GM04504 (cell line): ENCODE data around the gene OAS1.

Experiments used
- DNase-seq: peaks from one replicate; pipeline ENCODE4 v3.0.0-alpha.2; 2012; ENCODE audit warnings: low read depth

Gene OAS1

GRCh38 chr12:112906712-112907414 lies at the start of gene OAS1:
TSS of gene OAS1 (plus strand) at chr12:112906962. CDS start at chr12:112907040, 78 bp downstream.
- DNase-seq: no peak

DNA sequence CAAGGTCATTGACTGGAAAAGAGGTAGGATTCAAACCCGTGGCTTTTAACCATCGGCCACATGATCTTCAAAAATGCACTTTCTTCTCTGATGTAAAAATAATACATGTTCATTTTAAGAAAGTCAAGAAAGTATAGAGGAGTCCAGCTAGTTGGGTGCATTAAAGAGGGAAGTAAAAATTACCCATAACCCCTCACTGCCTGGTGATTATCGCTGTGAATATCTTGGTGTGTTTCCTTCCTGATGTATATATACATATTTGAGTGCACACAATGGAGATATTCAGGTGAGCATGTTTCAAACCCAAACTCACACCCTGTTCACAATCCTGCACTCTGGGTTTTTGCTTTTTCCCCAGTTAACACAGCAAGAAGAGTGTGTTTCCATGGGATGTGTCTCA lies 47.5 kb upstream of the OAS1 start:
- DNase-seq: no peak

DNA sequence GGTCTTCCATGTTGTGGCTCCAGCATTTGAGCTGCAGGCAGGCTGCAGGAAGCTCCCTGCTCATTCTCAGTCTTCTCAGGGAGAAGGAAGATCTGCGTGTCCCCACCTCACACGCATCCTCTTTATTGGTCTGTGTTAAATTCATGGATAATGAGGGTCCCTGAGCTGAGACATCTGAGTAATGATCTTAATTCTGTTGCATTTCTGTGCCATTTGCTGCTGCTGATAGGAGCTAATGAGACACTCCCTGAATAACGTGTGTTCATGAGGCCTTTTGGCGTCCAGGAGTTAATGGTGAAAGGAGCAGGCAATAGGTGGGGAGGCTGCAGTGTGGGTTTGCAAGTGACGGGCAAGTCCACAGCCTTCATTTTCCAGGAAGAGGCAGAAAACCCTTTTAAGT lies 46.6 kb upstream of the OAS1 start:
- no peak for DNase-seq

GRCh38 chr12:112861284-112861683 lies 45.5 kb upstream of the OAS1 start:
- DNase-seq: no peak

DNA sequence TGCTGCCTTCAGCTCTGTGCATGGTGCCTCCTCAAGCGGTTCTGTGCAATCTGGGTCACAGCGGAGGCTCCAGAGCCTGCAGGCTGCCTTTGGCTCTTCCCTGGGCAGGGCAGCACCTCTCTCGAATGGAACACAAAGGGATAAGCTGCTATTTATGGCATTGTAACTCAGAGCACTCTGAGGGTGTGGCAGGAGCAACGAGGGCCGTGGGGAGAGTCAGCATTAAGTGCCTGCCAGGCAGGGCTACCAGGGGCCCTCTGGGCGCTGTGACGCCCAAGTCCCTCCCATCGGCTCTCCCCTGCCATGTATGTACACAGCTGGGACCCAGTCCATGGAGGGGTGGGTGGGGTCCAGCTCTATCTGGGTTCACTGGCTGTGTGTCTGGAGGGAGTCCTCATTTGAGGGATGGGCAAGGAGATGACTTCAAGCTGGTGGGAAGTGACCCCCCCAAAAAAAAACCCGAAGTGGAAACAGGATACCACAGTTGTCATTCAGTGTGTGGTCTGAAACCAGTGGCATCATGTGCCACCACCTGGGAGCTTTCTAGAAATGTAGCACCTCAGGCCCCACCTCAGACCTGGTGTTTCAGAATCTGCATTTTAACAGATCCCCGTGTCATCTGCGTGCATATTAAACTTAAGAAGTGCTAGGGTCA lies 44.0 kb upstream of the OAS1 start:
- no peak for DNase-seq

- DNase-seq: no peak
Measured at GRCh38 chr12:112868459-112869041, 38.2 kb upstream of the OAS1 start.

- DNase-seq: no peak
Measured at GRCh38 chr12:112869091-112869490, 37.7 kb upstream of the OAS1 start.

GRCh38 chr12:112869778-112870177 lies 37.0 kb upstream of the OAS1 start:
- no peak for DNase-seq

DNA sequence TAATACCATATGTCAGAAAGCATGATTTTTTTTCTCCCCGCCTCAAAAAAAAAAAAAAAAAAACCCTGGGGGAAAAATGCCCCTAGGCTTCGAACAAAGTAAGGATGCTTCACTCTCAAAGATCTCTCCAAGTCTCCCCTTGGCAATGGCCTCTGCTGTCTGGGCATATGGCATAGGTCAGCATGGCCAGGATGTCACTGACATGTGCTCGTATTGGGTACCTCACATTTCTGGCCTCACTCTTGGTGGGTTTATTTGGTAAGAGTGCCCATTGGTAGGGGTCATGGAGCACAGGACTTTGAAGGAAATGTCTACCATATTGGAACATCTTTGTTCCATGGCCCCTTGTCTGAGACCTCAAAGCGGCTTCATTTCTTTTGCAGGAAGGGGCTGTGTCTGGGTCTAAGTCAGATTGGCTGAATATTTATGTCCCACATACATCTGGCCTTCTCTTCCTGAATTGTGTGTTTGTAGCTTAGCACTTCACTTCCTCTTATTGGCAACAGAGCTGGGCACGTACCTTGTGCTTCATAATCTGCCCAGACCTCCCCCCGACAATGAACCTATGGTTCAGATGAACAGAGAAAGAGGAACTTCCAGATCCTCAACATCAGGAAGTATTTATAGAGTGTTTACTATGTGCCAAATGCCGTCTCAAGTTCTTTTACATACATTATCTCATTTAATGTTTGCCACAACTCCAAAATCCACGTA lies 36.3 kb upstream of the OAS1 start:
- DNase-seq: no peak

GRCh38 chr12:112875608-112876007 lies 31.2 kb upstream of the OAS1 start:
- no peak for DNase-seq

DNA sequence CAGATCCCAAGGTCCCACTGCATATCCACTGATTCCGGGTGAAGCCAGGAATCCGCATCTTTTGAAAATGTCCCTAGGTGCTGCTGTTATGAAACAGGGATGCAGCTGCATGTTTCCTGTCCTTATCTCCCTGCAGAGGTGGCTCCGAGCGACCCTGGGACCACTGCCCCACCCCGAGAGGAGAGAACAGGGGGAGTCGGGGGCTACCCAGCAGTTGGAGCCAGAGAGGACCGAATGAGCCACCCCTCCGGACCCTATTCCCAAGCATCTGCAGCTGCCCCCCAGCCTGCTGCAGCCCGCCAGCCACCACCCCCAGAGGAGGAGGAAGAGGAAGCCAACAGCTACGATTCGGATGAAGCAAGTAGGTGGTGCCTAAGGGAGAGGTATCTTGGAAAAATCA lies 30.3 kb upstream of the OAS1 start:
- DNase-seq: no peak

GRCh38 chr12:112877006-112877405 lies 29.8 kb upstream of the OAS1 start:
- no peak for DNase-seq

DNA sequence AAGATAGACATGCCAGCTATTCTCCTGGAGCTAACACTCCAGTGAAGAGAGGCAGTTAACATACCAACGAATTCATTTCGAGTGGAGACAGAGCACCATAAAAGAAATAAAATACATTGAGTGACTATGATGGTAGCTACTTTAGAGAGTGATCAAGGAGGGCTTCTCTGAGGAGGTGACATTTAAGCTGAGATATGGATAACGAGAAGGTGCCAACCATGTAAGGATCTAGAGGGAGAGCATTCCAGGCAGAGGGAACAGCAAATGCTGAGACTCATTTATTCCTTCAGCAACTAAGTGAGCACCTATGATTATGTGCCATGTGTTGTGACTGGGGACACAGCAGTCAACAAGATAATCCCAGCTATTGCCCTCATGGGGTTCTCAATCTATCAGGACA lies 28.3 kb upstream of the OAS1 start:
- no peak for DNase-seq

DNA sequence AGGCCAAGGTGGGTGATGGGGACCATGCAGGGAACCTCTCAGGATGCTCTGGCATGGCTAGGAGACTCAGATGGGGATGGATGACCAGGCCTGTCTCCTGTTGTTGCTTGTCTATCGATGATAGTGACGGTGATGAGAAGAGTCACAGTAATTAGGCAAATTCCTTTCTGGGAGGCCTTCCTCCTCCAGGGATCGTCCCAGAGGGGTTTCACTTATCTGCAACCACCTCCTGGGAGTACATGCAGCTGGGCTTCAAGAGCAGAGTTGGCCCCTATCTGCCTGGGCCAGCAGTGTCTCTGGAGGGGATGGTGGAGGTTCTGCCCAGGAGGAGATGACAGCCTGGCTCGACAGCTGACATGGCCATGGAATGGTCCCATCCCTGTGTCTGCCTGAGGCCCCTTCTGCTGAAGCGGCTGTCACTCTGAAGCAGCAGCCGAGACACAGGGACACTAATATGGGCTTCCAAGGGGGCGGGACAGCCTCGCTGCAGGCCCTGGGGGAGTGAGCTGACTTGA lies 27.5 kb upstream of the OAS1 start:
- no peak for DNase-seq

DNA sequence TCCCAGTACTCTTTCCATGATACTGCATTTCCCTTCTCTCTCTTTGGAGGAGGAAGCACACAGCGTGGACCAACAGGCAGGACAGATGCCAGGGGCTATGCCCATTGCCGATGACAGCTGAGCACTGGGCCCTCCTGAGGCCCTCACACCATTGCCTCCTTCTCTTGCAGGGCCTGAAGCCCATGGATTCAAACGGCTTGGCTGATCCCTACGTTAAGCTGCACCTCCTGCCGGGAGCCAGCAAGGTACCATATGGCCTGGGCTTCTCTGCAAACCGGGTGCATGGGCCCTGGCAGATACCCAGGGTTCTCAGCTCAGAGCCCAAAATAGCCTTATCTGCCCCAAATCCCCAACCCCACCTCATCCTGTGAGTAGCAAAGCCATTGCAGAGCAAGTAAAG lies 25.2 kb upstream of the OAS1 start:
- no peak for DNase-seq

GRCh38 chr12:112885236-112885635 lies 21.5 kb upstream of the OAS1 start:
- DNase-seq: no peak

DNA sequence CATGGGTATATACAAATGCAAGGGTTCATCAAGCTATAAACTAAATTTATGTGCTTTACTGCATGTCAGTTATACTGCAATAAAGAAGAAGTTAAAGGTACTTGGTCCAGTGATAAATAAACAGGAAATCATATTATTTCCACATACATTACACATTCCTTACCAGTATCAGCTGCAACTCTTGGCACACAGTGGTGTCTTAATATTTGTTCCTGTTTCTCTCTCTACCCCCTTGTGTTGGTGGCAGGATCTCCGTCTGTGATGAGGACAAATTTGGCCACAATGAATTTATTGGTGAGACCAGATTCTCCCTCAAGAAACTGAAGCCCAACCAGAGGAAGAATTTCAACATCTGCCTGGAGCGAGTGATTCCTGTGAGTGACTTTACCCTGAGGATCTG lies 19.2 kb upstream of the OAS1 start:
- DNase-seq: no peak

- DNase-seq: no peak
Measured at GRCh38 chr12:112891093-112892024, 15.4 kb upstream of the OAS1 start.

DNA sequence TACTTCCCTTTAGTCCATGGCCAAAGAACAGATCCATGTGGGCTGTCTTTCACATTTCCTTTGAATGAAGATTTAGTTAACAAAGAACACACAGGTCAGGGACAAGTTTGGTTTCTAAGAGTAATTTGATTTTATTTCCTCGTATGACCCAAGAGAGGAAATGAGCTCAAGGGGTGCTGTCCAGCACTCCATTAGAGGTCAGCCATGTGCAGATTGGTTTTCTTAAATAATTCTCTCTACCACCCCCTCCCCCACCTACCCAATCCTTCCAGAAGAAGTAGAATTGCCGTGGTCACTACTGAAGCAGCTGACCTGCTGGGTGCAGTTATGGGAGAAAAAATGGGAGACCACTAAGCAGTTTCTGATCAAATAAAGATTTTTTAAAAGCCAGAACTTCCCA lies 13.9 kb upstream of the OAS1 start:
- no peak for DNase-seq

DNA sequence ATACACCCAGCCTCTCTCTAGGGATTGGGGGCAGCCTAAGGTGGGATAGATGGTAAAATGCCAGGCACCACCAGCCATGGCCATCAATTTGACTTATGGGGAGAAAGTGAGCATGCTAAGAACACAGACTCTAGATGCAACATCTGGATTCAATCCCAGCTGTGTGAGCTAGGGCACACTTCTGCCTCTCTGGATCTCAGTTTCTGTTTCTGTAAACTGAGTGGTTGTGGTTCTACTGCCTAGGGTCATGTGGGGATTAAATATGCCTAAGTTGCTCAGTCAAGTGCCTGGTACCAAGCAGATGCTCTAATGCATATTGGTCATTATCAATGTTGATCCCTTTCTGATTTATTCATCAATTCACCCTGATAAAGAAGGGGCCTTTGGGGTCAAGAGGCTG lies 12.6 kb upstream of the OAS1 start:
- no peak for DNase-seq

GRCh38 chr12:112898380-112898779 lies 8.4 kb upstream of the OAS1 start:
- DNase-seq: no peak
